ENCODE data around the gene KXD1. TPM values are rescaled to one million over a fixed set of nuclear protein-coding genes. Genes with fewer than 3 reads are reported as not detected.

The KXD1 gene, protein sequence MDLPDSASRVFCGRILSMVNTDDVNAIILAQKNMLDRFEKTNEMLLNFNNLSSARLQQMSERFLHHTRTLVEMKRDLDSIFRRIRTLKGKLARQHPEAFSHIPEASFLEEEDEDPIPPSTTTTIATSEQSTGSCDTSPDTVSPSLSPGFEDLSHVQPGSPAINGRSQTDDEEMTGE
- total RNA-seq = 100 to 1,000 TPM; 129 to 155 (median 149) TPM

DNA sequence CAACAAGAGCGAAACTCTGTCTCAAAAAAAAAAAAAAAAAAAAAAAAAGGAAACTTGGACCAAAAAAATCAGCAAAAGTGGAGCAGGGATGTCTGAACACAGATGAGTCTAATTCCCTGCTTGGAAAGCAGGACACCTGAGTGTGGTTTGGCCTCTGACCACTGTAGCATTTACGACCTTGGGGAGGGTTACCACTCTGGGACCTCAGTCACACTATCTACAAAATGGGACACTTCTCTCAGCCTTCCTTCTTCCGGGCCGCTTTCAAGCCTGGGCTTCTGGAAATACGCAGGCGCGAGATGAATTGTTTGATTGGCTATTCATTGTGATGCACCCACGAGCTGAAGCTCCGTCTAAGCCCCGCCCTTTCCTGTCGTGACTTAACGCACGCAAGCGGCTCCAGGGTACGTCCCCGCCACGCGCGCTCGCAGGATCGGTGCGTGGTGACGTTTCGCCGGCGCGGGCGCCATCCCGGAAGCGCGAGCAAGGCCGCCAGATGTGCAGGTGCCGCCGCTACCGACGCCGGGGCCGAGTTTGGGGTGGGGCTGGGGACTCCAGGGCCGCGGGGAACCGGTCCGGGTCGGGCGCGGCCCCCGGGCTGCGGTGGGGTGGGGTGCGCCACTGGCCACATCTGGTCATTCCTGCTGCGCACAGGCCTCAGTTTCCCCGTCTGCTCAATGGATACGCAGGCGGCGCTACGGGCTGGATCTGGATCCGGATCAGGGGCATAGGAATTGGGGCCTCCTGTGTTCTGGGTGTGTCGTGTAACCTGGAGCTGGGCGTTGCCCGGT, at the start of gene KXD1:
KXD1 (plus strand) TSS at position 460 of the 791 bp plus-strand sequence. CDS start 4,187 bp downstream, outside the sequence.
- intact Hi-C loops (cut with DNase I) = loop anchor here (5.0 kb wide), 1 partner anchor 35 kb away; the partner anchor contains the start of gene ELL
- Histone ChIP-seq H3K4me1 (peaks cover 8 to 43% (median 27%) of the 10 kb centered on the region in 4 donors), H3K36me3 (peaks cover 2 to 17% (median 10%) of the 10 kb centered on the region in 4 donors), H3K9me3 (no peaks in the 10 kb centered on the region), H3K27ac (replicated peaks in 1 of 4) (peak within 1 kb of the TSS; percentile 94 to 99 (median 98)), H3K4me3 (peak within 1 kb of the TSS; percentile 77 to 95 (median 92)), H3K27me3 (no peaks in the 10 kb centered on the region)
- TF ChIP-seq EP300 (IDR thresholded peaks at IDR 0.05) = peak; percentile 19
- peak; percentile 77 for TF ChIP-seq POLR2A (IDR thresholded peaks at IDR 0.05; ENCODE audit: low read depth)
- TF ChIP-seq, protein P1, sequence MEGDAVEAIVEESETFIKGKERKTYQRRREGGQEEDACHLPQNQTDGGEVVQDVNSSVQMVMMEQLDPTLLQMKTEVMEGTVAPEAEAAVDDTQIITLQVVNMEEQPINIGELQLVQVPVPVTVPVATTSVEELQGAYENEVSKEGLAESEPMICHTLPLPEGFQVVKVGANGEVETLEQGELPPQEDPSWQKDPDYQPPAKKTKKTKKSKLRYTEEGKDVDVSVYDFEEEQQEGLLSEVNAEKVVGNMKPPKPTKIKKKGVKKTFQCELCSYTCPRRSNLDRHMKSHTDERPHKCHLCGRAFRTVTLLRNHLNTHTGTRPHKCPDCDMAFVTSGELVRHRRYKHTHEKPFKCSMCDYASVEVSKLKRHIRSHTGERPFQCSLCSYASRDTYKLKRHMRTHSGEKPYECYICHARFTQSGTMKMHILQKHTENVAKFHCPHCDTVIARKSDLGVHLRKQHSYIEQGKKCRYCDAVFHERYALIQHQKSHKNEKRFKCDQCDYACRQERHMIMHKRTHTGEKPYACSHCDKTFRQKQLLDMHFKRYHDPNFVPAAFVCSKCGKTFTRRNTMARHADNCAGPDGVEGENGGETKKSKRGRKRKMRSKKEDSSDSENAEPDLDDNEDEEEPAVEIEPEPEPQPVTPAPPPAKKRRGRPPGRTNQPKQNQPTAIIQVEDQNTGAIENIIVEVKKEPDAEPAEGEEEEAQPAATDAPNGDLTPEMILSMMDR (IDR thresholded peaks at IDR 0.05) = no peak
- peak; percentile 99 for TF ChIP-seq POLR2AphosphoS5 (IDR thresholded peaks at IDR 0.05)
- 12% methylated on average over 6 of the region's 58 CpGs for WGBS
- DNase-seq (ENCODE audit: extremely low spot score) = peak; percentile 99

GRCh38 chr19:18508585-18508984, 49.1 kb upstream of the KXD1 start:
- DNase-seq (ENCODE audit: extremely low spot score) = no peak
- TF ChIP-seq, protein P1 (IDR thresholded peaks at IDR 0.05) = no peak
- no peak for TF ChIP-seq POLR2A (IDR thresholded peaks at IDR 0.05; ENCODE audit: low read depth)
- TF ChIP-seq EP300 (IDR thresholded peaks at IDR 0.05) = no peak
- TF ChIP-seq POLR2AphosphoS5 (IDR thresholded peaks at IDR 0.05) = no peak
- Histone ChIP-seq H3K27me3 (no peaks in the 10 kb centered on the region), H3K9me3 (no peaks in the 10 kb centered on the region), H3K4me3 (no peak overlapping the region), H3K27ac (replicated peaks in 1 of 4) (peak overlapping the region in 3 of 4 donors; percentile 17 to 69 (median 50)), H3K4me1 (peaks cover 81 to 98% (median 89%) of the 10 kb centered on the region in 4 donors), H3K36me3 (no peaks in the 10 kb centered on the region)
- 98% methylated on average over 6 of the region's 7 CpGs for WGBS
- intact Hi-C loops (cut with DNase I) = no loop called here

DNA sequence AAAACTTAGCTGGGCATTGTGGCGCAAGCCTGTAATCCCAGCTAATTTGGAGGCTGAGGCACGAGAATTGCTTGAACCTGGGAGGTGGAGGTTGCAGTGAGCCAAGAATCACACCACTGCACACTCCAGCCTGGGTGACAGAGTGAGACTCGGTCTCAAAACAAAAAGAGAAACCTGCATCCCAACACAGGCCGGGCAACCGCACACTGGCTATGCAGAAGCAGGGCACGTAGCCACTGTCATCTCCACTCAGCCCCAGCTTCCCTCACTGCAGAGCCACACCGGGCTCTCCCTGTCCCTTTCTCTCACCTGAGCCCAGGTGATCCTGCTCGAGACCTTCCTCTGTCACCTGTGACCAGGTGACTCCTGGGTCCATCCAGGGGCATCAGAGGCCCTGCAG, 47.5 kb upstream of the KXD1 start:
- Histone ChIP-seq H3K9me3 (no peaks in the 10 kb centered on the region), H3K27me3 (no peaks in the 10 kb centered on the region), H3K4me1 (peaks cover 81 to 98% (median 89%) of the 10 kb centered on the region in 4 donors), H3K27ac (replicated peaks in 1 of 4) (no peak overlapping the region), H3K4me3 (no peak overlapping the region), H3K36me3 (no peaks in the 10 kb centered on the region)
- TF ChIP-seq, protein P1 (IDR thresholded peaks at IDR 0.05) = no peak
- TF ChIP-seq POLR2AphosphoS5 (IDR thresholded peaks at IDR 0.05) (no peak), EP300 (IDR thresholded peaks at IDR 0.05) (no peak), POLR2A (IDR thresholded peaks at IDR 0.05; ENCODE audit: low read depth) (no peak)
- intact Hi-C loops (cut with DNase I) = loop anchor here (5.0 kb wide), 1 partner anchor 38 kb away; no protein-coding TSS in a partner anchor
- no peak for DNase-seq (ENCODE audit: extremely low spot score)
- 94% methylated on average over 5 of the region's 8 CpGs for WGBS

DNA sequence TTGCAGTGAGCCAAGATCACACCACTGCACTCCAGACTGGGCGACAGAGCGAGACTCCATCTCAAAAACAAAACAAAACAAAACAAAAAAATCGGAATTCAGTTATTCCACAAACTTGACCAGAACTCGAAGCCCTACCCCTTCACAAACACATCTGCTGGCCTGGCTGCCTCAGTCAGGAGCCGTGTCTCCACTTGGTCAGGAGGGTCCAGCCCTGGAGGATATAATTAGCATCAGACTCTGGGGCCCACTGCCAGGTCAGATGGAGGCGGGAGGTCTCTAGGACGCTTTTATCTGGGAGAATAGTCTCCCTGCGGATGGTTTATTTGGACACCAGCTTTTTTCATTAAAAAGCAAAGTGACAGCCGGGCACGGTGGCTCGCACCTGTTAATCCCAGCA, 43.8 kb upstream of the KXD1 start:
- Histone ChIP-seq H3K9me3 (no peaks in the 10 kb centered on the region), H3K4me1 (peaks cover 66 to 96% (median 82%) of the 10 kb centered on the region in 4 donors), H3K27me3 (no peaks in the 10 kb centered on the region), H3K4me3 (no peak overlapping the region), H3K27ac (replicated peaks in 1 of 4) (peak overlapping the region; percentile 47 to 60 (median 54)), H3K36me3 (no peaks in the 10 kb centered on the region)
- DNase-seq (ENCODE audit: extremely low spot score) = no peak
- TF ChIP-seq, protein P1 (IDR thresholded peaks at IDR 0.05) = no peak
- TF ChIP-seq EP300 (IDR thresholded peaks at IDR 0.05) = no peak
- no peak for TF ChIP-seq POLR2A (IDR thresholded peaks at IDR 0.05; ENCODE audit: low read depth)
- TF ChIP-seq POLR2AphosphoS5 (IDR thresholded peaks at IDR 0.05) = peak in 1 of 2 donors; percentile 53
- intact Hi-C loops (cut with DNase I) = loop anchor here (5.0 kb wide), 1 partner anchor 42 kb away; no protein-coding TSS in a partner anchor
- 50% methylated on average over 10 of the region's 11 CpGs for WGBS

Data from esophagus muscularis mucosa (tissue), 4 donors.